GM03348 (cell line): ENCODE measurements around the gene IRF2BP2.

Experiments
- DNase-seq: peaks from one replicate; pipeline ENCODE4 v3.0.0; 2012; ENCODE audit warnings: low spot score

Gene IRF2BP2

DNA sequence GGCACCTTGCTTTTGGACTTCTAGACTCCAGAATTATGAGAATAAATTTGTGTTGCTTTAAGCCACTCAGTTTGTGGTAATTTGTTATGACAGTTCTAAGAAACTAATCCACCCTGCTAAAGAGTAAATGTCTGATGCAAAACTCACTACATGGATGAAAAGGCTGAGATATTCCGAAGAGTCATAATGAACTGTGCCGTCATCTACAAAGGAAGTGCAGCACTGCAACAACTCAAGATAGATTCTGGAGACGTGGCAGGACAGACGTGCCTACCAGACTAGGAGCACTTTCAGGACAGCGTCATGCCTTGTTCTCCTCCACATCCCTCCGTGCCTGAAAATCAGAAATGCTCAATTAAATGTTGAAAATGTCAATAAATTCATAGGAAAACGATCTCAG is 24.4 kb upstream of the IRF2BP2 start:
- DNase-seq = no peak

DNA sequence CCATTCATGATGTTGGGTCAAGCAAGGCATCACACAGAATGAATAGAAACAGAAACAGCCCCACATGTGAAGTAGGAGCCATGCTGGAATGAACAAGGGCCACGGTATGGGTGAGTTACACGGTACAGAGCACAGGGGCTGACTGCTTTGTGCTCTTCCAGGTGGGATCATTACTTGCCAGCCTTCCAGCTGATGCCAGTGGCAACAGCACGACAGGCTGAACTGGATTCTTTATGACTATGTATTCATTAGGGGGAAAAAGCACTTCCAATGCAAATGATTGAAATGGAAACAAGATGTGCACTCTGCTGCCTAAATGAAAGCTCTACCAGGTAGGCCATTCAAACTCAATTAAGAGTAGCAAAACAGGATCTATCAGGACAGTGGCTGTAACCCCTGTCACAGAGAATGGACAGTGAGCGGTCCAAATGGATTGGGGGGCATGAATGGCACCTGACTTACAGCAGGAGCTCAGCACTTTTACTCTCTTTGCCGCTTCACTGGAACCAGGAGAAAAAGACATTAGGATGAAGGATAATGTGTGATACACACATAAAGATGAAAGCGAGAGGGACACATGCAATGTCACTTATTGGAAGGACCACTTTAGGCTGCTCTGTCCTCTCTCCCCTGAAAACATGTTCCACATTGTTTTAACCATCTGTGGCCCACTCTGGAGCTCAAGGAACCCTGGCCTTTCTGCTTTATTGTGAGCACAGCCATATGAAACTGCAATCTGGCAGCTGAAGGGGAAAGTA is 23.4 kb upstream of the IRF2BP2 start:
- no peak for DNase-seq

DNA sequence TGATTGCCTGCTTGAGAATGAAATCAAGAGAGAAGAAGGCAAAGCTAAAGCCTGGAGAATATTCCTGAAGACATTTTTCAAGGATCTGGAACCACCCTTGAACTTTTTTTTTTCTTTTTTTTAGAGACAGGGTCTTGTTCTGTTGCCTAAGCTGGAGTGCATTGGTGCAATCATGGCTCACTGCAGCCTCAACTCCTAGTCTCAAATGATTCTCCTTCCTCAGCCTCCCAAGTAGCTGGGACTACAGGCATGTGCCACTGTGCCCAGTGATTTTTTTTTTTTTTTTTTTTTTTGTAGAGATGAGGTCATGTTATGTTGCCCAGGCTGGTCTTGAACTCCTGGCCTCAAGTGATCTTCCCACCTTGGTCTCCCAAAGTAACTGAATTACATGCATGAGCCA is 22.2 kb upstream of the IRF2BP2 start:
- no peak for DNase-seq

DNA sequence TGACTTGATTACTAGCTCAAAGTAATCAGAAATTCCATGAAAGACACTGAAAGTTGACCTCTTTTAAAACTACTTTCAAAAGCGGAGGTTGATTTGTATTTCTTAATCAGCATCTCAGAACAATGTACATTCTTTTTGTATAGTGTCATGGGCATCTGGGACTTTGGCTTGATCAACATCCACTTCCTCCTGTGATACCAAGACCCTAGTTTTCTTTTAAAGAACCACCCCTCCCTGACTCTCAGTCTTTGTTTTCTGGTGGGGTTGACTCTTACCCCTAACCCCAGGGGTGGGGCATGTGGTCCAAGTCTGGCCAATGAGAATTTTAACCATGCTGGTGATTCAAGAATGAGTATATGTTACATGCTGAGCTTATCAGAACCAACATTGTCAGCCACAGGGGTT is 21.7 kb upstream of the IRF2BP2 start:
- DNase-seq = peak; percentile 68

DNA sequence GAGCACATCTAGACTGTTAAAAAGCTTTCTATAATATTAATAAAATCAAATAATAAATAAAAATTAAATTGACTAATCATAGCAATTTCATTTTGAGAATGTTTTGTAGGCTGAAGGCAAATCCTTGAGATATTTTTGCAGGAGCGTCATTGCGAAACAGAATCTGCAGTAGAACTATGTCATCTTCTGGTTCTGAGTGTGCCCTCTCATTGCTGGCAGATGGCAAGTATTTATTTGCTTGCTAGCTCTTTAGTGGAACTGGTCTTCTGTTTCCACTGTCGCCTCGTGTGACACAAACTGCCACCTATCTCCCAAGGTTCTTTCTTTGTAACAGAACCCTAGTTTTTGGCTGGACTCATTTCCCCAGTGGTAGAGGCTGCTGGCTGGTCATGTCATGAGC is 19.0 kb upstream of the IRF2BP2 start:
- no peak for DNase-seq

DNA sequence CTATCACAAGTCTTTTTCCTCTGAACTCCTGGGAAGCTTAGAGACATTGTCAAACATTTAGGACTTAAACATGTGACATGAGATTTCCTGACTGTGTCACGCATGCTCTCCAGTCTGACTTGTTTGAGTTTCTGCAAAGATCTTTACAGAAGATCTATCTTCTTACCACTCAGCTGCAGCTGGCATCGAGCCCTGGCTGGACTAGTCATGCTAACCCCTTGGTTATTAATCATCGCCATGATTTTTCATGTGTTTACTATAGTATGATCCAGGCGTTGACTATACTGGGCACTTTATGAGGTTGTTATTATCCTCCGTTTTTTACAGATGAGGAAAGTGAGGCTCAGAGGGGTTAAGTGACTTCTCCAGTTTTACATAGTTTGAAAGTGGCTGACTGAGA is 18.1 kb upstream of the IRF2BP2 start:
- peak; percentile 45 for DNase-seq

DNA sequence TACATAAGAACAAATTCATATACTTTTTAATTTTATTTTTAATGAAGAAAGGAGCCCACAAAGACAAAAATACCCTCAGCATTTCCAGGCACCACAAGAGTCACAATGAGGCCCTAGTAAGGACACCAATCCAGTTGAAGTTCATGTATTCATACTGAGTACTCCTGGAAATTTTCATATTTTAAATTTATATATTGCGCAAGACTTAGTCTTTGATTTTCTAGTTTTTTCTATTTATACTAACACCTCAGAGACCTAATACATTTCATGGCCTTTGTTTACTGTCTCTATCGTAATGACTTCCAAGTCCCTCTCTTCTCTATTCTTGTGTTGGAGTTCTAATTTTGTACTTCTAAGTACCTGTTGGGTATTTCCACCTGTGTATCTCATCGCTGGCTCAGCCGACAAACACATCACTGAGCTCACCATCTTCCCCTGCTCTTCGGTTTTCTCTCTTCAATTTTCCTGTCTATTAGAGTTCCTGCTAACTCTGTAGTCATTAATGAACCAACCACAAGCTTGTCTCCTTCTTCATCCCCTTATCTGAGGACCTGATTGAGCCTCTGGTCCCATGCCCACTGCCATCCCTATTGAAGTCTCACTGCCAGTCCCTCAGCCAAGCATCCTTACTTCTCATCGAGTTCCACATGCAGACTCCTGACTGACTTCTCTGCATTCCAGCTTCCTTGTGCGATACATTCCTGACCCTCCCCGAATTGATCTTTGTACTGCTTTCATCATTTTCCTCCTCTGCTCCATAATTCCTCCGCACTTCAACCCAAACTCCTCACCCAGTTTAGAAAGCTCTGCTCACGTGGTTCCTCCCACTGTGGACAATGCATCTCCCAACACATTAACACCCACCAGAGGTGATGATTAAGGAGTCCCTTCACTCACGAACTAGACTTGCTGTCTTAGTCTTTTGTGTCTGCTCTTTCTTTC is 17.3 kb upstream of the IRF2BP2 start:
- no peak for DNase-seq

DNA sequence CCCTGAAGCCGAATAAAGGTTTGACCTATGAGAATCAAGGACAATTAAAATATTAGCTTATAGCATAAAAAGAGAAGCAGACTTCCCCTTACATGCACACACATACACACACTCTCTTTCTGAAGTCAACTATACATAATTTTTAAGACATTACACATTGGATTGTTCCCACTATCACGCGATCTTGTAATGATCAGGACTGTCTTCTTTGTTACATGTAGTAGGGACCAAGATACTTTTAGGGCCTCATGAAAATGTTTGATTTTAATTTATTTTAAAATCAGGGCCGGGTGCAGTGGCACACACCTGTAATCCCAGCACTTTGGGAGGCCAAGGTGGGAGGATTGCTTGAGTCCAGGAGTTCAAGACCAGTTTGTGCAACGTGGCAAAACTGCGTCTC is 16.4 kb upstream of the IRF2BP2 start:
- DNase-seq = no peak

DNA sequence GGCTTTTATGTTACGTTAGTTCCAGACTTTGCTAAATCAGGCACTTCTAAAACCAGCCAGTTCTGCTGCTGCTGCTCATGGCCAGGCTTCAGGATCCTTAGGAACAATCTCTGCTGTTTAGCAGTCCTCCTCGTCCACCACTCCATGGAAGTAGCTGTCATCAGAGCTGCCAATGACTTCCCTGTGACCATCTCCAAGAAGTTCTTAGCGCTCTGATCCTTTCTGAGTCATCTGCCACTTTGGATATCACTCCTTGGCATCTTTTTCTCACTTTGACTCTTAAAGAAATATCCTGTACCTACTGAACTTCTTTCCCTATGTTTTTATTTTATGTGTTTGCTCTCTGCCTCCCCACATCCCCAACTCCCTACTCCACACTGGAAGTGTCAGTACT is 14.7 kb upstream of the IRF2BP2 start:
- no peak for DNase-seq

DNA sequence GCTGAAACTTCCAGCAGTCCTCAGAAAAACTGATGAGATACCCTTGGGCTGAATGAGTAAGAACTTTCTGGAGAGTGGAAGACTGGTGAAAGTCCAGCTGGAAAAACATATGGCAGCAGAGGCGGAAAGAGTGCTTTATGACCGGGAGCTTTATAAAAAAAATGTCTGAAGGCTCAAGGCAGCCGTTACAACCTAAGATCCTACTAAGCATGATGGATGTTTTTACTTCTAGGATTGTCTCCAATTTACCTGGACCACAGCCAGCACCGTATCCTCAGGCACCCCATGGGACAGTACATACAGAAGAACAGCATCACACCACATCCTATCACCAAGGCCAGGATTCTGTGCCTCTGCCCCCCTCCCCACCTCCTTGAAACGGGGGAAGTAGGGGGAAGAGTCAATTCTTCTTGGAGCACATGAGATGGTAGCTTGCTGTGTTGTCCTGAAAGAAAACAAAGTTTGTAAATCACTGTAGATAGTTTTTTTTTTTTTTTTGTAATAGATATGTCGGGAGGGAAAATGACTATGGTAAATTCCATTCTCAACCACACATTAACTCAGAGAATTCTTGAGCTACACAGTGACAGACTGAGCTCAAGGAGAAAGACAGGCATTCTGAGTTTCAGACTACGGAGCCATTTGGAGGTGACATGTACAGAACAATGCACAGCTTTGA is 11.8 kb upstream of the IRF2BP2 start:
- peak; percentile 68 for DNase-seq

DNA sequence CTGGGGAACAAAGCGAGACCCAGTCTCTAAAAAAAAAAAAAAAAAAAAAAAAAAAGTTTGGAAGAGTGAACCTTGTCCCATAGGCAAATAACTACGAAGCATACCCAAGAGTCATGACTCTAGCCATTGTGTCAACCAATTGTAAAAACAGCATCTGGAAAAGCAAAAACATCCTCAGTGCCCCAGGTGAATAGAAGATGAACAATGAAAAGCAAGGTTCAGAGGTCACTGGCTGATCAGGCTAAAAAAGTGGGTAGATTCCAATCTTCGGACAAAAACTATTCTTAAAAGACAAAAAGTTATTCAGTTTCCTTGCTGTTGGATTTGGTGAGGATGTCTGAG is 11.1 kb upstream of the IRF2BP2 start:
- DNase-seq = no peak

DNA sequence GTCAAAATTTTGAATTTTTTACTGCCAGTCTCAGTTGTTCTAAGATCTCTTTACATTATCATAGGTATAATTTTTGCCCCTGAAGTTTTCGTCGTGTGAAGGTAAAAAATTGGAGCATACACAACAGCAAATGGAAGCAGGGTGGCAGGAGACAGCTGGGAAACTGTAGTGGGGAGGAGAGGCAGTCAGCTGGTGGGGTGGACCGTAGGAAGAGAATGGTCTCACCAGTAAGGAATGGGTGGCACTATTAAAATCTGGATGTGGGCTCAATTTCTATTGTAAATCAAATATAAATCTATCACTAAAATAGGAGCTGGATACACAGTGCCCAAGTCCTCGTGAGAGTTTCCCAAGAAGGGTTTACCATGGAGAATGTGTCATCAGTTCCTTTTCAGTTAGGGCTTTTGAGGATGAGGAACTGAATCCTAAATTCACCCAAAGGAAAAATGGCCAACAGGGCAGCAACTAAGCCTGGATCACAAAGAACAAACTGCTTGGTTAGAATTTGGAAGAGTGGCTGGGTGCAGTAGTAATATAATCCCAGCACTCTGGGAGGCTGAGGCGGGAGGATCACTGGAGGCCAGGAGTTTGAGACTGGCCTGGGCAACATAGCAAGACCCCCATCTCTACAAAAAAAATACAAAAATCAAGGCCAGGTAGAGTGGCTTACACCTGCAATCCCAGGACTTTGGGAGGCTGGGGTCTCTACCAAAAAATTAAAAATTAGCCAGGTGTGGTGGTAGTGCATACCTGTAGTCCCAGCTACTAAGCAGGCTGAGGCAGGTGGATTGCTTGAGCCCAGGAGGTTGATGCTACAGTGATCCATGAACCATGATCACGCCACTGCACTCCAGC is 10.5 kb upstream of the IRF2BP2 start:
- DNase-seq = peak; percentile 43

DNA sequence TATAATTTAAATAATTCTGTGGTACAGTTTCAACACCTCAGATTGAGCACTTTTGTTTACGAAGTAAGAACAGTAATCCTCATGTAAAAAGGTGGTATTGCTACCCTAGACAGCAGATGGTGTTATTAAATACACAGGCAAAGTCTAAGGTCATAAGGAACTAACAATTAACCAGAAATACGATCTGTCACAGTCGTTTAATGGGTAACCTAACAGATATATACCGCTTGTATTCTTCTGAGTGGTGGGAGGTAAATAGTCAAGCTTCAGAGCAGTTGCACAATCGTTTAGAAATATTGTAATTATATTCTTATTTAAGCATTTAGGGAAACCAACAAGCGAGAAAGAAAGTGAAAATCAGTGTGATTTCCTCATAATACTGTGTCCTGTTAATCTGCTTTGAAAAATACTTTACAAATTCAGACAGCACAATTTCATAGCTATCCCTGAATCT is 9.8 kb upstream of the IRF2BP2 start:
- DNase-seq = no peak

DNA sequence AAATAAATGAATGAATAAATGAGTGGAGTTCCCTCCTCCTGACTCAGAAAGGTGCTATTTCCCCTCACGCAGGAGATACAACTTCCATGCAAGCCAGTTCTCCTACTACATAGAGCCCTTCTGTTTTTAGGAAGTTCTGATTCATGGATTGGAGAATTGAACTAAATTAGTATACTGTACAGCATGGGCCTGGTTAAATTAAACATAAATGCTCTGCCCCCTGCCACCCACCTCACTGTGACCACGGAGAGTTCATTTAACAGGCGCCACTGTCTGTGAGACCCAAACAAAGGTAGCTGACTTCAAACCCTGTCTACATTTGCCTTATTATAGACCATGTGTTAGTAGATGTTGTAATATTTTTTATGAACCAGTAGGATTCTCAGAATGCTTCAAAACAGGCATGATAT is 9.1 kb upstream of the IRF2BP2 start:
- DNase-seq = no peak

DNA sequence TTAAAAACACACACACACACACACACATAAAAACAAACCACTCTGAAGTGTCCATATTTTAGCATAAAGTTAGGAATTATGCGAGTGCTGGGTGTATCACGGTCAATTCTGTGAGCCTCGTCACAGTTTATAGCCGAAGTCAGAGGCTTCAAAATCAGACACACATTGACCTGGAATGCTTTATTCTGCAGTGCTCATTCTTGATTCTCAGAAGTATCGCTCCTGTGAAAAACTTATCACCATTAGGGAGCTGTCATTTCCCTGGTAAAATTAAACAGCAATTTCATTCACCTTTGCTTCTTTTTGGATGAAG is 8.7 kb upstream of the IRF2BP2 start:
- DNase-seq = no peak

DNA sequence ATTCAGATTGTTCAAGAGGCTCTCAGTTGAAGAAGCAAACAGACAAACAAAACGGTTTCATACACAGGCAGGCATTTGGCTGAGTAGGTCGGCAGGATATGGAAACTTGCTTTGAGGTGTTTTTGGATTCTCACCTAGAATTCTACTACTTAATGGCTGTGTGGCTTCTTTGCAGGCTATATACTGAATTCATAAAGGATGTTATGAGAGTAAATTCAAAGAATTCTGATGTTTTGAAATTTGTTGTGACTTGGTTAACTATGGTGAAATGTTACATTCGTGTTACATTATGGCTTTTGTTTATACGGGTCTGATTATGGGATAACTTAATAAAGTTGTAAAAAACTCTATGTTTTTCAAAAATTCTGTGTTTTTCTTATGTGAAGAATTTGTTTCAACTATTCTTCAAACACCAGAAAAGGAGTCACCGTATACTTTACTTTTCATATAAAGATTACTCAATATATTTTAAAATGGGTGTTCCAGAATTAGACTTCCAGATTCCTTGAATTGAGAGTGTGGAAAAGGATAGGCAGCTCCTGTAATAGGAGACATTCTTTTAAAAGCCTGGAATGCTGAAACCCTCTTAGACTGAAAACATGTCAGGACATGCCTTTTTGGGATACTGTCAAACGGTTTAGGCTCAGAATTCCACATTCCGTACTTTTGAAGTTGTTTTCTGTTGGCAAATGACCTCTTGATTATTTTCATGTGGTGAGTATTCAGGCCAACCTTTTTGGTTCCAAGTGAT is 8.2 kb upstream of the IRF2BP2 start:
- peak; percentile 40 for DNase-seq

DNA sequence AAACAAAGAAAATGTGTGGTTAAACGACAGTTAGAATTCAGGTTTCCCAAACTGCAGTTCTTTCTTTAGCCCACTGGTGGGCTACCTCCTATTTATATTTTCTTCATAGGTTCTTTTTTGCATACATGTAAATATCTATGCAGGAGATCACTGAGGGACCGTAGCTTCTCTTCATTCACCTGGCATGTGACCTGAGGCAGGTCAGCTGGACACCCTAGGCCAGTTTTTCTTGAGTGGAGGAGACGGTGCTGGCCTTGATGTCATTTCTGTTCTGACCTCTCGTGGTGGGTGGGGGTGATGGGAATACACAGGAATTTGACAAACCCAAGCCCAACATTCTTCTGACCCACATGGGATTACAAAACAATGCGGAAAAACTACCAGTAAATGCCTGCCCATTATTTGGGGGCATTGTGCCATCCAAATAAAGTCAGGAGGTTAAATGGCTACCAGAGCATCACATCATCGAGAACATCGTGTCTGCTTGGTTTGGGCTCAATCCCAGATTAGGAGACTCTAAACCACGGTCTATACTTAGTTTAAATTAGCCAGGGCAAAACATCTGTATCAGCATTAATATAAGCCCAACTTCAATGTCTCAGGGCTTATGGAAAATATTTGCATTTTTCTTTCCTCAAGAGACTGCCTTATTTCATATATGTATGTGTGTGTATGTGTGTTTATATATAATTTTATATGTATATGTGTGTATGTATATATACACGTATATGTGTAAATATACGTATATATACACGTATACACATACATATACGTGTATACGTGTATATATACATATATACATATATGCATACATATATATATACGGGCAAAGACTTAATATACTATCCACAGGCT is 7.4 kb upstream of the IRF2BP2 start:
- DNase-seq = peak; percentile 39

DNA sequence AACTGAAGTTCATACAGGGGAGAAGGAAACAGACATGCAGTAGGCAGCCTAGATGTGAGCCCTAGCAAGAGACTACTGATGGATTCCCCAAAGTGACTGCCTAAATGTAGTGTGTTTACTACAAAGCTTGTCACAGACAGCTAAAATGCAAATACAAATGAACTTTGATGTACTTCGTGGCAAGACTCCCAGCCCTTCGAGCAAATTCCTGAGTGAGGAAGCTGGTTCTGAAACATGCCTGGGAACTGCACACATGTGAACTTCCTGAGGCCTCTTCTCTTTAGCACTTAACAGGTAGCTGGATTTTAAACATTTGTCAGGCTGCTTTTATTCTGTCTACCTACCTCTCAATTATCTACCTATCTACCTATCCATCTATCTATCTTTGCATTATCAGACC is 6.7 kb upstream of the IRF2BP2 start:
- no peak for DNase-seq

DNA sequence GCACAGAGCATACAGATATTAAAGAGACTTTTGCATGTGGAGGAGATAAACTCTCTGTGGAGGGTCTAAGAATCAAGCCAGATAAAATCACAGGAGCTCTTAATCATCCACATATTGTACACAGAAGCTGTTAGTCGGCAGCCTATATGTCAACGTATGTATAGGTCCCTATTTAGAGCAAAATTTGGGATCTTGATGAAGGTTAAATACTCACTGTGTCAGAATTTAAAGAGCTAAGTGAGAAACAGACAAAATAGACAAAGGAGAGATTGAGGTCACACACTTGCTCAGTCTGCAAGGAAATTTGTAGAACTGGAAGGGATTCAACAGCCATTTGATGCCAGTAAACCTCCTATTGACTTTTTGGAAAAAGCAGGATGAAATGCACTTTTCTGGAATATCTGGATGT is 4.1 kb upstream of the IRF2BP2 start:
- DNase-seq = no peak

DNA sequence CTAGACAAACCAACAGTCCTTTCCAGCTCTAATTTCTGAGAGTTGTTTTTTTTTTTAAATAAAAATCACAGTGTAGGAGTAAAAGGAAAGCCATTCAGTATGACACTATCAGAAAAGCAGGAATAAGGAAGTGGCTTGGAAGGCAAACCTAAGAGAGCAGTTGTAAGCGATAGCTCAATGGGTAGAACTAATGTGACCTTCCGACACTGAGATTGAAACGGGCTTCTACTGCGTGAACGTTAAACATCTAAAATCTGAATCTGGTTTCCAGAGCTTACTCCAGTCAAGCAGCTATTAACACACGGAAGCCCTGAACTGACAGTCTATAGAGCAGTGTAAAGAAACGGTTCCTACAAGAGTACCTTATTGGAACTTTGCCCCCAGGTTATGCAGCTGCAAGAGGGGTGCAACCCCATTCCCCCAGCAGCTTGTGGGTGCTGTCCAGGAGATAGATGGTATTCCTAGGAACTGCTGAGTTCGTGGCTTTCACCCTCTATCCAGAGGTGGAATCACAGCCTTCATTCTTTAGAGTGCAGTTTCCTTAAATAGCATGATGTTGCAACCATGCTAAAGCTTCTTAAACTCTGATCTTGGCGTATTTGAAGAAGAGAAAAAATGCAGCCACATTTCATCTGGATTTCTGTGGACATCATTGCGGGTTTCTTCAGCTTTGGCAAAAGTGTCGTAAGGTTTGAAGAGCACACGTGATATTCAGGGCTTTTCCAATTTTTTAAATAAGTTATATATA is 3.3 kb upstream of the IRF2BP2 start:
- peak; percentile 48 for DNase-seq
